SH-SY5Y (cell line): ENCODE measurements around the gene KANSL1L.

Source experiments
- GATA2 ChIP-seq: IDR thresholded peaks from 2 replicates; pipeline ENCODE4 v1.6.1; 2011; ENCODE audit warnings: mild to moderate bottlenecking, low read depth, low read length
- GATA3 ChIP-seq: IDR thresholded peaks from 2 replicates; pipeline ENCODE4 v1.6.1; 2011; ENCODE audit warnings: low read depth, mild to moderate bottlenecking, low read length, moderate library complexity

DNA sequence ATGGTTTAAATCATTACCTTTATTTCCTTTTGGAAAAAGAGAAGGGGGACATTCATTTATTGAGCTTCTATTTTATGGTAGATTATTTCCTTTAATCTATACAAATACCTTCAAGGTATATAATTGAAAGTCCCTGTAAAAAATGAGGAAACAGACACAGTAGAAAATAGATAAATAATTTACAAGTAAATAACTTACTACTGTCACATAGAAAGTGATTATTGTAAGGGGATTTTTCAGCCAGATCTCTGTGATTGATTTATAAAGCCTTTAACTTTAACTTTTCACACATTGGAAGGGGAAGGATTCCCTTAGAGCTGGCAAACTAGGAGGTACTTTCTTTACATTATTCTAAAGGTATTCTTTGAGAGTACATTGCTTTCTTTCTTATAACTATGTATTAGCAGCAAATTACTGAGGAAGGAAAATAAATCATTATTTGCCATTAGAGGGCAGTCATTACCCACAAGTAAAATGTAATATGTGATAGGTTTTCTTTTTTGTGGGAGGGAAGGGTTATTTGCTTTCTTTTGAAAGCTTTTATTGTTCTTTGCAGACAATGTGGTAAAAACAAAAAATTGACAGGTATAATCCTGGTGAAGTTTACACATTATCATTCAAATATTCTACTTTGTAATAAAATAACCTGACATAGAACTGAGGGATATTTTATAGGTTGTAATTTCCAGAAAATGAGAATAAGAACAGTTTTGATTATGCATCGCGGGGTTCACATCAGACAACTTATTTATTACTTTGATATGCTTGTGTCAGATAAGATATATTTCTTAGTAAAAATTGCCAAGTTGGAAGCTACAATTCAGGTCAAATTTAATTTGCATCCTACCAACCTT lies 193.6 kb downstream of the KANSL1L start:
- TF ChIP-seq GATA2 = no peak
- TF ChIP-seq GATA3 = no peak
